HepG2 (cell line): Measurements from ENCODE around the gene TSPYL1. TPM values are rescaled to one million over a fixed set of nuclear protein-coding genes. Genes with fewer than 3 reads are reported as not detected.

Experiments used
- ARNT ChIP-seq: fragments of 450-650 bp; IDR thresholded peaks from 2 replicates; pipeline ENCODE4 v1.6.1; 2017
- ATF7-NPFF ChIP-seq: sonication (generic); formaldehyde crosslinking; IDR thresholded peaks from 2 replicates; pipeline ENCODE4 v1.8.1; 2023; ENCODE audit warnings: mild to moderate bottlenecking, low read depth, missing genetic modification reagents, moderate library complexity
- CBFB ChIP-seq: sonication (generic); formaldehyde crosslinking; IDR thresholded peaks from 2 replicates; pipeline ENCODE4 v1.4.0; 2020; ENCODE audit warnings: missing genetic modification reagents
- HIVEP1 ChIP-seq: sonication (generic); formaldehyde crosslinking; IDR thresholded peaks from 2 replicates; pipeline ENCODE4 v1.4.0; 2020; ENCODE audit warnings: mild to moderate bottlenecking, missing genetic modification reagents
- JUND ChIP-seq: sonication (generic); formaldehyde crosslinking; IDR thresholded peaks from 2 replicates; pipeline ENCODE4 v1.8.0; 2022; ENCODE audit warnings: mild to moderate bottlenecking, missing genetic modification reagents
- KLF16 ChIP-seq, 2 experiments: sonication (generic) in 1 of 2; formaldehyde crosslinking in 1 of 2; IDR thresholded peaks; 2 replicates each; pipeline versions ENCODE4 v1.6.1 to v1.8.0; 2016 to 2023; ENCODE audit warnings: missing genetic modification reagents in 2 of 2, missing compliant biosample characterization in 1 of 2
- MAFK ChIP-seq, 2 experiments: IDR thresholded peaks in 1 of 2; conservative IDR thresholded peaks in 1 of 2; 2 replicates each; pipeline ENCODE4 v1.6.1; 2011; ENCODE audit warnings: improper control_type of control experiment in 2 of 2, low read length in 2 of 2
- MEIS2 ChIP-seq: sonication (generic); formaldehyde crosslinking; IDR thresholded peaks from 2 replicates; pipeline ENCODE4 v1.9.0; 2021; ENCODE audit warnings: mild to moderate bottlenecking, missing genetic modification reagents
- MLLT10 ChIP-seq: sonication (generic); formaldehyde crosslinking; IDR thresholded peaks from 2 replicates; pipeline ENCODE4 v1.4.0; 2020; ENCODE audit warnings: missing genetic modification reagents
- PCBP2 ChIP-seq: fragments of 200-400 bp; formaldehyde crosslinking; optimal IDR thresholded peaks from 2 replicates; pipeline ENCODE3; 2018; ENCODE audit warnings: low read length, low read depth; ENCODE audit not compliant: poor library complexity, severe bottlenecking
- PHF21A ChIP-seq: sonication (generic); formaldehyde crosslinking; IDR thresholded peaks from 2 replicates; pipeline ENCODE4 v1.5.0; 2020; ENCODE audit warnings: mild to moderate bottlenecking, missing genetic modification reagents
- RBM39 ChIP-seq: fragments of 200-400 bp; formaldehyde crosslinking; IDR thresholded peaks from one replicate; pipeline ENCODE4 v1.6.1; 2018; ENCODE audit warnings: antibody characterized with exemption, mild to moderate bottlenecking, low read depth, low read length; ENCODE audit not compliant: poor library complexity, severe bottlenecking
- RFXANK ChIP-seq: IDR thresholded peaks from 2 replicates; pipeline ENCODE4 v1.6.1; 2016
- SALL1 ChIP-seq: sonication (generic); formaldehyde crosslinking; IDR thresholded peaks from 2 replicates; pipeline ENCODE4 v1.8.0; 2022; ENCODE audit warnings: mild to moderate bottlenecking, missing genetic modification reagents
- SAP130 ChIP-seq: IDR thresholded peaks from 2 replicates; pipeline ENCODE4 v1.6.1; 2016; ENCODE audit warnings: low read depth
- SKI ChIP-seq: fragments of 450-650 bp; IDR thresholded peaks from one replicate; pipeline ENCODE4 v1.6.1; 2018; ENCODE audit warnings: mild to moderate bottlenecking; ENCODE audit not compliant: partially characterized antibody
- SNAPC2 ChIP-seq: sonication (generic); formaldehyde crosslinking; IDR thresholded peaks from 2 replicates; pipeline ENCODE4 v1.8.1; 2022; ENCODE audit warnings: mild to moderate bottlenecking, missing genetic modification reagents
- XRCC5 ChIP-seq: fragments of 200-400 bp; formaldehyde crosslinking; optimal IDR thresholded peaks from 2 replicates; pipeline ENCODE3; 2017; ENCODE audit warnings: mild to moderate bottlenecking, low read length
- ZC3H4 ChIP-seq: sonication (generic); formaldehyde crosslinking; IDR thresholded peaks from 2 replicates; pipeline ENCODE4 v1.4.0; 2020; ENCODE audit warnings: missing genetic modification reagents, borderline replicate concordance
- ZFP90 ChIP-seq: sonication (generic); formaldehyde crosslinking; IDR thresholded peaks from 2 replicates; pipeline ENCODE4 v1.8.0; 2022; ENCODE audit warnings: missing genetic modification reagents, mild to moderate bottlenecking, inconsistent platforms, borderline replicate concordance
- ZNF331 ChIP-seq: sonication (generic); formaldehyde crosslinking; IDR thresholded peaks from 2 replicates; pipeline ENCODE4 v1.4.0; 2020; ENCODE audit warnings: missing genetic modification reagents
- ZNF496 ChIP-seq: sonication (generic); formaldehyde crosslinking; IDR thresholded peaks from 2 replicates; pipeline ENCODE4 v1.8.1; 2023; ENCODE audit warnings: mild to moderate bottlenecking, moderate library complexity, missing genetic modification reagents; ENCODE audit not compliant: insufficient replicate concordance
- ZNF549 ChIP-seq: sonication (generic); formaldehyde crosslinking; IDR thresholded peaks from 2 replicates; pipeline ENCODE4 v1.5.0; 2020; ENCODE audit warnings: missing genetic modification reagents
- ZNF567 ChIP-seq: sonication (generic); formaldehyde crosslinking; IDR thresholded peaks from 2 replicates; pipeline ENCODE4 v1.8.1; 2023; ENCODE audit warnings: mild to moderate bottlenecking, missing genetic modification reagents, borderline replicate concordance
- ZNF598 ChIP-seq: sonication (generic); formaldehyde crosslinking; IDR thresholded peaks from 2 replicates; pipeline ENCODE4 v1.5.1; 2020; ENCODE audit warnings: mild to moderate bottlenecking, missing genetic modification reagents, borderline replicate concordance
- ZNF607 ChIP-seq: sonication (generic); formaldehyde crosslinking; IDR thresholded peaks from 2 replicates; pipeline ENCODE4 v1.5.1; 2020; ENCODE audit warnings: missing genetic modification reagents, mild to moderate bottlenecking, borderline replicate concordance
- ZNF816 ChIP-seq: sonication (generic); formaldehyde crosslinking; IDR thresholded peaks from 2 replicates; pipeline ENCODE4 v1.8.0; 2022; ENCODE audit warnings: missing genetic modification reagents, mild to moderate bottlenecking, borderline replicate concordance
- polyA plus RNA-seq, 8 experiments: library from polyadenylated mRNA; depleted of rRNA in 3 of 8; stranded (reverse) in 7 of 8; unstranded in 1 of 8; fragments of >200 nt; fragmentation: Illumina TruSeq in 4 of 8; extraction: Trizol in 4 of 8; gene quantifications; 2 replicates each; pipeline versions ENCODE4 v1.2.1 to v1.2.3, GENCODE V29; 2011 to 2016; ENCODE audit warnings: low read depth in 4 of 8, missing spikeins in 1 of 8, mixed read lengths in 1 of 8; ENCODE audit not compliant: insufficient read depth in 1 of 8
- total RNA-seq, 5 experiments: library from RNA; depleted of rRNA; stranded (reverse); fragments of >200 nt; fragmentation: Illumina TruSeq; extraction: Trizol; gene quantifications; 2 replicates each; pipeline ENCODE4 v1.2.3, GENCODE V29; 2016; ENCODE audit warnings: low read depth in 1 of 5
- TF ChIP-seq, protein P1 (sequence below): sonication (generic); formaldehyde crosslinking; IDR thresholded peaks from 2 replicates; pipeline ENCODE4 v1.4.0; 2020; ENCODE audit warnings: missing genetic modification reagents
- TF ChIP-seq, protein P2 (sequence below): sonication (generic); formaldehyde crosslinking; IDR thresholded peaks from 2 replicates; pipeline ENCODE4 v1.5.0; 2020; ENCODE audit warnings: missing genetic modification reagents

Gene TSPYL1
- total and polyA plus RNA-seq, 2 of the 13 experiments (the other 11 are each of a cell fraction or from before 2014, with no cell fraction given), result 28.3 to 93.0 TPM

DNA sequence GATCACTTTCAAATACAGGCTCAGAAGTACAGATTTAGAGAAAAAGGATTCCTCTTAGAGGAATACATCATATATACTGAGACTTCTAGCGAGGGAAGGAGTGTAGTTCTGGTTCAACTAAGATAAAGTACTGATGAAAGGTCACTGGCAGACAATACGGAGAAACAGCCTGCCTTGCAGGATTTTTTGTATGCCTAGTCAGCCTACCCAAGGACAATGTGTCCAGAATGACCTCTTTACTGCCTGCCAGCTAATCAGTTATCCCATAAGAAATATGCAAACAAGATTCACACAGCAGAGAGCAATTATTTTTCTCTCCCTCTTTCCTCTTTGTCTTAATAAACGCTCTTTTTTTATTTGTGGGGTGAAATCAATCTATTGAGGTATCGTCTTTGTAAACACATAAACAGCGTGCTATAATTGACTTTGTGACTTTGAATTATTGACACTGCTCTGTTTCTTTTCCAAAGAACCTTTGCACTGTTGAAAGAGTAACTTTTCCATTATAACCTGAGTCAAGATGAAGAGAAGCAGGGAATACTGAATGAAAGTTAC is 24.4 kb downstream of the TSPYL1 start (continued):
- TF ChIP-seq ATF7-NPFF (no peak), ZFP90 (CRISPR knock-in tag) (no peak), SAP130 (peak; percentile 52), ZC3H4 (CRISPR knock-in tag) (no peak), MEIS2 (CRISPR knock-in tag) (no peak), SNAPC2 (CRISPR knock-in tag) (no peak), ZNF567 (CRISPR knock-in tag) (no peak), ZNF607 (CRISPR knock-in tag) (0 out of 2 replicates have a peak, but pooled peaks have one; percentile 28), ZNF549 (no peak), JUND (CRISPR knock-in tag) (no peak), SKI (no peak), MLLT10 (no peak), KLF16 (CRISPR knock-in tag; IDR thresholded peaks at IDR 0.05) (no peak), PHF21A (CRISPR knock-in tag) (no peak), ARNT (no peak), RFXANK (no peak), HIVEP1 (CRISPR knock-in tag) (no peak), MAFK (conservative IDR thresholded peaks at IDR 0.05 in 1 of 2, IDR thresholded peaks at IDR 0.05 in 1 of 2; ENCODE audit: low read length in 2 of 2) (peak; percentile 69 to 76), ZNF598 (CRISPR knock-in tag) (no peak), SALL1 (CRISPR knock-in tag) (peak; percentile 12; the same call in 1 of the 2 replicates), PCBP2 (no peak), CBFB (CRISPR knock-in tag) (no peak), ZNF816 (CRISPR knock-in tag) (no peak; the same call in 1 of the 2 replicates), RBM39 (no peak), ZNF496 (no peak), ZNF331 (CRISPR knock-in tag) (no peak; the same call in none of the 2 replicates), XRCC5 (no peak)
- TF ChIP-seq, protein P1, sequence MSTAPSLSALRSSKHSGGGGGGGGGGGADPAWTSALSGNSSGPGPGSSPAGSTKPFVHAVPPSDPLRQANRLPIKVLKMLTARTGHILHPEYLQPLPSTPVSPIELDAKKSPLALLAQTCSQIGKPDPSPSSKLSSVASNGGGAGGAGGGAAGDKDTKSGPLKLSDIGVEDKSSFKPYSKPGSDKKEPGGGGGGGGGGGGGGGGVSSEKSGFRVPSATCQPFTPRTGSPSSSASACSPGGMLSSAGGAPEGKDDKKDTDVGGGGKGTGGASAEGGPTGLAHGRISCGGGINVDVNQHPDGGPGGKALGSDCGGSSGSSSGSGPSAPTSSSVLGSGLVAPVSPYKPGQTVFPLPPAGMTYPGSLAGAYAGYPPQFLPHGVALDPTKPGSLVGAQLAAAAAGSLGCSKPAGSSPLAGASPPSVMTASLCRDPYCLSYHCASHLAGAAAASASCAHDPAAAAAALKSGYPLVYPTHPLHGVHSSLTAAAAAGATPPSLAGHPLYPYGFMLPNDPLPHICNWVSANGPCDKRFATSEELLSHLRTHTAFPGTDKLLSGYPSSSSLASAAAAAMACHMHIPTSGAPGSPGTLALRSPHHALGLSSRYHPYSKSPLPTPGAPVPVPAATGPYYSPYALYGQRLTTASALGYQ, result 0 out of 2 replicates have a peak, but pooled peaks have one; percentile 35
- TF ChIP-seq, protein P2, sequence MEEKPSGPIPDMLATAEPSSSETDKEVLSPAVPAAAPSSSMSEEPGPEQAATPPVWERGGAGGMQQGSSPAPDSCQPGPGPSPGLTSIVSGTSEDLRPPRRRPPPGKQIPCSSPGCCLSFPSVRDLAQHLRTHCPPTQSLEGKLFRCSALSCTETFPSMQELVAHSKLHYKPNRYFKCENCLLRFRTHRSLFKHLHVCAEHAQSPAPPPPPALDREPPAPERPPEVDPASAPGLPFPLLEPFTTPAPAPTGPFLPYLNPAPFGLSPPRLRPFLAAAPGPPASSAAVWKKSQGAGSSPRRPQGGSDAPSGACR (CRISPR knock-in tag), result no peak
